HepG2 (cell line): ENCODE data around the gene JPT1. TPM values are rescaled to one million over a fixed set of nuclear protein-coding genes. Genes with fewer than 3 reads are reported as not detected.

Experiments
- ATRX ChIP-seq: sonication (generic); formaldehyde crosslinking; IDR thresholded peaks from 2 replicates; pipeline ENCODE4 v1.4.0; 2020; ENCODE audit warnings: missing genetic modification reagents, borderline replicate concordance
- EZH2 ChIP-seq: conservative IDR thresholded peaks from 2 replicates; pipeline ENCODE4 v1.6.1; 2012; ENCODE audit warnings: mild to moderate bottlenecking, low read depth, low read length, moderate library complexity
- HNRNPUL1 ChIP-seq: fragments of 200-400 bp; formaldehyde crosslinking; IDR thresholded peaks from 2 replicates; pipeline ENCODE4 v1.6.1; 2017; ENCODE audit warnings: low read depth, mild to moderate bottlenecking, low read length, moderate library complexity
- KDM6A ChIP-seq: IDR thresholded peaks from 2 replicates; pipeline ENCODE4 v1.6.1; 2016; ENCODE audit warnings: low read depth
- MAFG ChIP-seq: sonication (generic); formaldehyde crosslinking; IDR thresholded peaks from 2 replicates; pipeline ENCODE4 v1.5.1; 2020; ENCODE audit warnings: mild to moderate bottlenecking, missing genetic modification reagents
- ONECUT2 ChIP-seq: sonication (generic); formaldehyde crosslinking; IDR thresholded peaks from 2 replicates; pipeline ENCODE4 v1.4.0; 2020; ENCODE audit warnings: missing genetic modification reagents
- PAX8 ChIP-seq: sonication (generic); formaldehyde crosslinking; IDR thresholded peaks from 2 replicates; pipeline ENCODE4 v1.8.0; 2022; ENCODE audit warnings: mild to moderate bottlenecking, missing genetic modification reagents, borderline replicate concordance
- TBX2 ChIP-seq: sonication (generic); formaldehyde crosslinking; IDR thresholded peaks from 2 replicates; pipeline ENCODE4 v1.5.0; 2020; ENCODE audit warnings: missing genetic modification reagents, mild to moderate bottlenecking, borderline replicate concordance
- TBX3 ChIP-seq: fragments of 450-650 bp; IDR thresholded peaks from 2 replicates; pipeline ENCODE4 v1.6.1; 2017; ENCODE audit warnings: antibody characterized with exemption, mild to moderate bottlenecking, inconsistent platforms, borderline replicate concordance
- ZBTB7A ChIP-seq: sonication (generic); formaldehyde crosslinking; IDR thresholded peaks from 2 replicates; pipeline ENCODE4 v1.8.0; 2022; ENCODE audit warnings: mild to moderate bottlenecking, missing genetic modification reagents
- ZEB1 ChIP-seq: IDR thresholded peaks from 2 replicates; pipeline ENCODE4 v1.6.1; 2012; ENCODE audit warnings: mild to moderate bottlenecking, low read depth, inconsistent platforms; ENCODE audit not compliant: insufficient replicate concordance
- ZNF773 ChIP-seq: sonication (generic); formaldehyde crosslinking; IDR thresholded peaks from 2 replicates; pipeline ENCODE4 v1.4.0; 2020; ENCODE audit warnings: missing genetic modification reagents, borderline replicate concordance
- polyA plus RNA-seq, 8 experiments: library from polyadenylated mRNA; depleted of rRNA in 3 of 8; stranded (reverse) in 7 of 8; unstranded in 1 of 8; fragments of >200 nt; fragmentation: Illumina TruSeq in 4 of 8; extraction: Trizol in 4 of 8; gene quantifications; 2 replicates each; pipeline versions ENCODE4 v1.2.1 to v1.2.3, GENCODE V29; 2011 to 2016; ENCODE audit warnings: low read depth in 4 of 8, missing spikeins in 1 of 8, mixed read lengths in 1 of 8; ENCODE audit not compliant: insufficient read depth in 1 of 8
- total RNA-seq, 5 experiments: library from RNA; depleted of rRNA; stranded (reverse); fragments of >200 nt; fragmentation: Illumina TruSeq; extraction: Trizol; gene quantifications; 2 replicates each; pipeline ENCODE4 v1.2.3, GENCODE V29; 2016; ENCODE audit warnings: low read depth in 1 of 5
- TF ChIP-seq, protein P1 (sequence below): sonication (generic); formaldehyde crosslinking; IDR thresholded peaks from 2 replicates; pipeline ENCODE4 v1.8.1; 2023; ENCODE audit warnings: missing genetic modification reagents, mild to moderate bottlenecking, borderline replicate concordance
- TF ChIP-seq, protein P2 (sequence below): sonication (generic); formaldehyde crosslinking; IDR thresholded peaks from 2 replicates; pipeline ENCODE4 v1.8.1; 2022; ENCODE audit warnings: low read depth, mild to moderate bottlenecking, missing genetic modification reagents
- TF ChIP-seq, protein P3 (sequence below): IDR thresholded peaks from 2 replicates; pipeline ENCODE4 v1.6.1; 2016; ENCODE audit warnings: low read depth
- TF ChIP-seq, protein P4 (sequence below): sonication (generic); formaldehyde crosslinking; IDR thresholded peaks from 2 replicates; pipeline ENCODE4 v1.4.0; 2020; ENCODE audit warnings: missing genetic modification reagents
- TF ChIP-seq, protein P5 (sequence below): sonication (generic); formaldehyde crosslinking; IDR thresholded peaks from 2 replicates; pipeline ENCODE4 v1.4.0; 2020; ENCODE audit warnings: mild to moderate bottlenecking, missing genetic modification reagents

The JPT1 gene
- total and polyA plus RNA-seq, 2 of the 13 experiments (the other 11 are each of a cell fraction or from before 2014, with no cell fraction given): 43.3 to 256 TPM

DNA sequence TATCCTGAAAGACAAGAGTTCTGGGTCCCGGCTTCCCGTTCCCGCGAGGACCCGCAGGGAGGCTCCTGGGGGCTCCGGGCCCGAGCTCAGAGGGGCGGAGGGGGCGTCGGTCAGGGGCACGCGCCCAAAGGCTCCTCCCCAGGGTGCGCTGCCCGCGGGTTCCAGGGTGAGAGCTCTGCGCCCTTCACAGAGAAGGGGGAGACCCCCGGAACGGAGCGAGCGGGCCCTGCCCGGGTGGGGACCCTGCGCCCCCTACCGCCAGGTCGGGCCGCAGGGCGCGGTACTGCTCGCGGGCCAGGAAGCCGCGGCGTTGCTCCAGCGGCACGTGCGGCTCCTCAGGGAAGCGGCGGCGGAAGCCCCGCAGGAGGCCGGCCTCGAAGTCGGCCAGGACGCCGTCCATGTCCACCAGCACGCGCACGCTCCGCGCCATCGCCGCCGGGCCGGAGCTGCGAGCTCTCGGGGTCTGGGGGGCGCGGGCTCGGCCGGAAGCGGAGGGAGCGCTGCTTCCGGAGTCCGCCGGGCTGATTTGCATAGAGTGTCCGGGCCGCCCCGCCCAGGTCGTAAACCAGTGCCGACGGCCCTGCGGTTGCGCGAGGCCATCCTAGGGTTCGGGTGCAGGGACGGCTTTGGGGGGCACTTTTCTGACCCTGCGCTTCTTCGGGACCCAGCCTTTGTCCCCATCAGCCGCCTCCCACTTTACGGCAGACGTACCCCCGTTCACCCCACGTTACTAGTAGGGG, 22.9 kb downstream of the JPT1 start, which contains the start of gene NT5C (continued):
- TF ChIP-seq ZEB1: no peak
- peak; percentile 71 for TF ChIP-seq TBX2 (CRISPR knock-in tag)
- TF ChIP-seq, protein P1, sequence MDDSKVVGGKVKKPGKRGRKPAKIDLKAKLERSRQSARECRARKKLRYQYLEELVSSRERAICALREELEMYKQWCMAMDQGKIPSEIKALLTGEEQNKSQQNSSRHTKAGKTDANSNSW (CRISPR knock-in tag): 0 out of 2 replicates have a peak, but pooled peaks have one; percentile 57
- TF ChIP-seq, protein P2, sequence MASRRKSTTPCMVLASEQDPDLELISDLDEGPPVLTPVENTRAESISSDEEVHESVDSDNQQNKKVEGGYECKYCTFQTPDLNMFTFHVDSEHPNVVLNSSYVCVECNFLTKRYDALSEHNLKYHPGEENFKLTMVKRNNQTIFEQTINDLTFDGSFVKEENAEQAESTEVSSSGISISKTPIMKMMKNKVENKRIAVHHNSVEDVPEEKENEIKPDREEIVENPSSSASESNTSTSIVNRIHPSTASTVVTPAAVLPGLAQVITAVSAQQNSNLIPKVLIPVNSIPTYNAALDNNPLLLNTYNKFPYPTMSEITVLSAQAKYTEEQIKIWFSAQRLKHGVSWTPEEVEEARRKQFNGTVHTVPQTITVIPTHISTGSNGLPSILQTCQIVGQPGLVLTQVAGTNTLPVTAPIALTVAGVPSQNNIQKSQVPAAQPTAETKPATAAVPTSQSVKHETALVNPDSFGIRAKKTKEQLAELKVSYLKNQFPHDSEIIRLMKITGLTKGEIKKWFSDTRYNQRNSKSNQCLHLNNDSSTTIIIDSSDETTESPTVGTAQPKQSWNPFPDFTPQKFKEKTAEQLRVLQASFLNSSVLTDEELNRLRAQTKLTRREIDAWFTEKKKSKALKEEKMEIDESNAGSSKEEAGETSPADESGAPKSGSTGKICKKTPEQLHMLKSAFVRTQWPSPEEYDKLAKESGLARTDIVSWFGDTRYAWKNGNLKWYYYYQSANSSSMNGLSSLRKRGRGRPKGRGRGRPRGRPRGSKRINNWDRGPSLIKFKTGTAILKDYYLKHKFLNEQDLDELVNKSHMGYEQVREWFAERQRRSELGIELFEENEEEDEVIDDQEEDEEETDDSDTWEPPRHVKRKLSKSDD (CRISPR knock-in tag): no peak; the same call in none of the 2 replicates
- no peak for TF ChIP-seq TBX3
- TF ChIP-seq KDM6A (CRISPR knock-in tag): 0 out of 2 replicates have a peak, but pooled peaks have one; percentile 32
- TF ChIP-seq, protein P3, sequence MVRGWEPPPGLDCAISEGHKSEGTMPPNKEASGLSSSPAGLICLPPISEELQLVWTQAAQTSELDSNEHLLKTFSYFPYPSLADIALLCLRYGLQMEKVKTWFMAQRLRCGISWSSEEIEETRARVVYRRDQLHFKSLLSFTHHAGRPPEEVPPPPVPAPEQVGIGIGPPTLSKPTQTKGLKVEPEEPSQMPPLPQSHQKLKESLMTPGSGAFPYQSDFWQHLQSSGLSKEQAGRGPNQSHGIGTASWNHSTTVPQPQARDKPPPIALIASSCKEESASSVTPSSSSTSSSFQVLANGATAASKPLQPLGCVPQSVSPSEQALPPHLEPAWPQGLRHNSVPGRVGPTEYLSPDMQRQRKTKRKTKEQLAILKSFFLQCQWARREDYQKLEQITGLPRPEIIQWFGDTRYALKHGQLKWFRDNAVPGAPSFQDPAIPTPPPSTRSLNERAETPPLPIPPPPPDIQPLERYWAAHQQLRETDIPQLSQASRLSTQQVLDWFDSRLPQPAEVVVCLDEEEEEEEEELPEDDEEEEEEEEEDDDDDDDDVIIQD (CRISPR knock-in tag): no peak
- TF ChIP-seq PAX8 (CRISPR knock-in tag): peak; percentile 82; the same call in 1 of the 2 replicates
- TF ChIP-seq MAFG: no peak
- peak; percentile 54; the same call in 1 of the 2 replicates for TF ChIP-seq ONECUT2 (CRISPR knock-in tag)
- TF ChIP-seq ZBTB7A (CRISPR knock-in tag): peak; percentile 82
- TF ChIP-seq, protein P4, sequence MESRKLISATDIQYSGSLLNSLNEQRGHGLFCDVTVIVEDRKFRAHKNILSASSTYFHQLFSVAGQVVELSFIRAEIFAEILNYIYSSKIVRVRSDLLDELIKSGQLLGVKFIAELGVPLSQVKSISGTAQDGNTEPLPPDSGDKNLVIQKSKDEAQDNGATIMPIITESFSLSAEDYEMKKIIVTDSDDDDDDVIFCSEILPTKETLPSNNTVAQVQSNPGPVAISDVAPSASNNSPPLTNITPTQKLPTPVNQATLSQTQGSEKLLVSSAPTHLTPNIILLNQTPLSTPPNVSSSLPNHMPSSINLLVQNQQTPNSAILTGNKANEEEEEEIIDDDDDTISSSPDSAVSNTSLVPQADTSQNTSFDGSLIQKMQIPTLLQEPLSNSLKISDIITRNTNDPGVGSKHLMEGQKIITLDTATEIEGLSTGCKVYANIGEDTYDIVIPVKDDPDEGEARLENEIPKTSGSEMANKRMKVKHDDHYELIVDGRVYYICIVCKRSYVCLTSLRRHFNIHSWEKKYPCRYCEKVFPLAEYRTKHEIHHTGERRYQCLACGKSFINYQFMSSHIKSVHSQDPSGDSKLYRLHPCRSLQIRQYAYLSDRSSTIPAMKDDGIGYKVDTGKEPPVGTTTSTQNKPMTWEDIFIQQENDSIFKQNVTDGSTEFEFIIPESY (CRISPR knock-in tag): no peak
- no peak for TF ChIP-seq HNRNPUL1
- peak; percentile 94; the same call in 1 of the 2 replicates for TF ChIP-seq ZNF773
- TF ChIP-seq ATRX (CRISPR knock-in tag): no peak
- no peak for TF ChIP-seq EZH2
- TF ChIP-seq, protein P5, sequence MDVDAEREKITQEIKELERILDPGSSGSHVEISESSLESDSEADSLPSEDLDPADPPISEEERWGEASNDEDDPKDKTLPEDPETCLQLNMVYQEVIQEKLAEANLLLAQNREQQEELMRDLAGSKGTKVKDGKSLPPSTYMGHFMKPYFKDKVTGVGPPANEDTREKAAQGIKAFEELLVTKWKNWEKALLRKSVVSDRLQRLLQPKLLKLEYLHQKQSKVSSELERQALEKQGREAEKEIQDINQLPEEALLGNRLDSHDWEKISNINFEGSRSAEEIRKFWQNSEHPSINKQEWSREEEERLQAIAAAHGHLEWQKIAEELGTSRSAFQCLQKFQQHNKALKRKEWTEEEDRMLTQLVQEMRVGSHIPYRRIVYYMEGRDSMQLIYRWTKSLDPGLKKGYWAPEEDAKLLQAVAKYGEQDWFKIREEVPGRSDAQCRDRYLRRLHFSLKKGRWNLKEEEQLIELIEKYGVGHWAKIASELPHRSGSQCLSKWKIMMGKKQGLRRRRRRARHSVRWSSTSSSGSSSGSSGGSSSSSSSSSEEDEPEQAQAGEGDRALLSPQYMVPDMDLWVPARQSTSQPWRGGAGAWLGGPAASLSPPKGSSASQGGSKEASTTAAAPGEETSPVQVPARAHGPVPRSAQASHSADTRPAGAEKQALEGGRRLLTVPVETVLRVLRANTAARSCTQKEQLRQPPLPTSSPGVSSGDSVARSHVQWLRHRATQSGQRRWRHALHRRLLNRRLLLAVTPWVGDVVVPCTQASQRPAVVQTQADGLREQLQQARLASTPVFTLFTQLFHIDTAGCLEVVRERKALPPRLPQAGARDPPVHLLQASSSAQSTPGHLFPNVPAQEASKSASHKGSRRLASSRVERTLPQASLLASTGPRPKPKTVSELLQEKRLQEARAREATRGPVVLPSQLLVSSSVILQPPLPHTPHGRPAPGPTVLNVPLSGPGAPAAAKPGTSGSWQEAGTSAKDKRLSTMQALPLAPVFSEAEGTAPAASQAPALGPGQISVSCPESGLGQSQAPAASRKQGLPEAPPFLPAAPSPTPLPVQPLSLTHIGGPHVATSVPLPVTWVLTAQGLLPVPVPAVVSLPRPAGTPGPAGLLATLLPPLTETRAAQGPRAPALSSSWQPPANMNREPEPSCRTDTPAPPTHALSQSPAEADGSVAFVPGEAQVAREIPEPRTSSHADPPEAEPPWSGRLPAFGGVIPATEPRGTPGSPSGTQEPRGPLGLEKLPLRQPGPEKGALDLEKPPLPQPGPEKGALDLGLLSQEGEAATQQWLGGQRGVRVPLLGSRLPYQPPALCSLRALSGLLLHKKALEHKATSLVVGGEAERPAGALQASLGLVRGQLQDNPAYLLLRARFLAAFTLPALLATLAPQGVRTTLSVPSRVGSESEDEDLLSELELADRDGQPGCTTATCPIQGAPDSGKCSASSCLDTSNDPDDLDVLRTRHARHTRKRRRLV: peak; percentile 92
